ENCODE data around the gene AUH.

The AUH gene

DNA sequence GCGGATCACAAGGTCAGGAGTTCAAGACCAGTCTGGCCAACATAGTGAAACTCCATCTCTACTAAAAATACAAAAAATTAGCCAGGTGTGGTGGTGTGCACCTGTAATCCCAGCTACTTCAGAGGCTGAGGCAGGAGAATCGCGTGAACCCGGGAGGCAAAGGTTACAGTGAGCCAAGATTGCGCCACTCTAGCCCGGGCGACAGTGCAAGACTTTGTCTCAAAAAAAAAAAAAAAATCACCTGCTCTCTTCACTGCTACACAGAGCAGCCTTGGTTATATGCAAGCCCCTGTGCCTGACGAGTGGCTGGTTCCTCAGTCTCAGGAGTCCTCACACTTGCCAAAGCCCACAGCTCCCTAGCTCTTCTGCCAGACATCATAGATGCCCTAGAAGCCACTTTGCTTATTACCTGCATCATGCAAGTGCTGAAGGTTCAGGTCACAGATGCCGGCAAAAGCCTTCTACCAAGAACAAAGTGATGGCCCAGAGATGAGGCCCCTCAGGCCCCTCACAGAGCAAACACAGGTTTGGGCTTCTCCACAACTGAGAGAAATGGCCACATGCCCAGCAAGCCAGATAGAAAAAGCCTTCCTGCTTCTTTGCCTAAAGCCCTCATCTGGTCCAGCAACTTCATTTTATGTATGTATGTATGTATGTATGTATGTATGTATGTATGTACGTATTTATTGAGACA lies 176.4 kb downstream of the AUH start:
- no peak for DNase-seq

DNA sequence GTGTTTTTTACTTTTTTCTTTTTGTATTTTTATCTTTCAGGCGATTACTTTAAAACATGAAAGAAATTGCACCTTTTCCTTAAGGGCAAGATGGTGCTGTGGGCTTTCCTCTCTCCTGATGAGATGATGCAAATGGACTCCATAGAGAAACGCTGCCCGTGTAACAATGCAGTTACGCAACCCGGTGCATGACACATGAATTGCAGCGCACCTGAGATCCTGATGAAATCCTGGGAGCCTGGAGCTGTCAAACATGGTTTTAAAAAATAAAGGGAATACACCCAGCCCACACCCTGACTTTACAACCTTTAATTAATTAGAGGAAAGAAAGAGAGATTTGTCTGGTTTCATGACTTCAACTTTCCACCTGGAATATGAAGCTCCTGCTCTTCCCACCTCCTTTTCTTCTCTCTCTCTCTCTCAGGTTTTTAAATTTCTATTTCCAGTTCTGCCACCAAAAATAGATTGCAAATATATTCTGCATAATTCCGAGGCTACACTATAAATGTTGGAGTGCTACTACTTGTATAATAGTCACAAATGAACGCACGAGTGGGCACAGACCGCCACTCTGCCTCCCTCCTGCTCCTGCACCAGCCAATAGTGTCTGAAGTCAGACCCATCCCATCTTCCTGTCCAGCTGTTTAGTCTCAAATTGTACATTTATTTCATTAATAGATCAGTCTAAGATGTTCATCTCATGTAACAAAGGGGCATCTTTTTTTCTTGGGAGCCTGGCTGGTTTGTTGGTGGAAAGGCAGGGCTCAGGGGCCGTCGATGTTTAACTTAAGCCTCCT lies 179.1 kb downstream of the AUH start:
- no peak for DNase-seq

DNA sequence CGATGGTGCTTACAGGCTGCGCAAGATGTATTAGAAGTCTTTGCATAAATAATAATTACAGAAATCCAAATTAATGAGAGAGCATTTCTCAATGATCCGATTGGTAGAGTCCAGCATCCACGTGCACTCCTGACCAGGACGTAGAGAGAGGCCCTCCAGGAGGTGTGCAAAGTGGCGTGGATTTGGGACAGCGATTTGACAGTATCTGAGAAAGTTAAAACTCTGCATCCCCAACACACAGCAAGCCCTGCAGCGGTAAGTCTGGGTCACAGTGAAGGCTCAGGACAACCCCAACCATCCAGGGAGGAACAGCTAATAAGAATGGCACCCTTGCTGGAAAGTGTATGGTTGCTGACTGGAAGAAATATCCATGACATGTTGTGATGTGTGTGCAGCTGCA lies 180.2 kb downstream of the AUH start:
- DNase-seq, result no peak

DNA sequence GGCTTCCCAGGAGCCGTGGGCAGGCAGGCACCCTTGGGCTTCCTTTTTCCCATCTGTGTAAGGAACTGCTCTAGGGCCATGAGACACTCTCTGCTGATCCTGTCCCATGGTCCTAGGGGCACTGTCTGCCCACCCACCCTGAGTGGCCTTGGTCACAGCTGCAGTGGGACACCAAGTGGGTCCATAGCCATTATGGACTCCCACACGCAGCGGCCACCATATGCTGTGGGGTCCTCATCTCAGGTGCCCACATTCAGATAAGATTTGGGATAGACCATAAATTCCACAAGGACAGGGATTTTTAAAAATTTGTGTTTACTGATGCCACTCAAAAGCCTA lies 180.8 kb downstream of the AUH start:
- no peak for DNase-seq

DNA sequence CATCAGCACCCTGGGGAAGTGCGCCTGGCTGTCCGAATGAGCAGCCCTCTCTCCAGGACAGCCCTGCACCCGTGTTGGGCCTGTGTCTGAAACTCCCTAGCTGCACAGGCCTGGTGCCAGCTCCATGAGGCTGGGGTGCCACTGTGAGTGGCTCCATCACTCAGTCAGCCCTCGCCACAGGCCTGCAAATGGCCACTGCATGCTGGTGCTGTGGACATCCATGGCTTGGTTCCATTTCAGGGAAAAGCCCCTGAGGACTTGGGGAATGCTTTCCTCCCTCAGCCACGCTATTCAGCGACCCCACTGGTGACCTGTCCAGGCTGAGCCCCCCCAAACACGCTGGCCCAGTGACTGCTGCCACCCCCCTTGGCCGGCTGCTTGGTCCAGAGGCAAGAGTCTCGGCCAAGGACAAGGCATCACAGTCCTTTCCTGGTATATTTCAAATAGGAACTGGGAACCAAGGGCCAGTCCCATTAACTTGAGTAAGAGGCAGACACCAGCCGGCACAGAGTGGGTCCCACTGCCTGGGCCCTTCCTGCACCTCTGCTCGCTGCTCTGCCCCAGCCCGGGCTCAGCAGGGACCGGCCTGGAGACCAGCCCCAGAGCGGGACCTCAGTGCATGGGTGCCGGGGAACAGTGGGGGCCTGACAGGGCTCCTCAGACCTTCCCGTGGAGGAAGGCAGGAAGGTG lies 181.3 kb downstream of the AUH start:
- DNase-seq, result no peak

DNA sequence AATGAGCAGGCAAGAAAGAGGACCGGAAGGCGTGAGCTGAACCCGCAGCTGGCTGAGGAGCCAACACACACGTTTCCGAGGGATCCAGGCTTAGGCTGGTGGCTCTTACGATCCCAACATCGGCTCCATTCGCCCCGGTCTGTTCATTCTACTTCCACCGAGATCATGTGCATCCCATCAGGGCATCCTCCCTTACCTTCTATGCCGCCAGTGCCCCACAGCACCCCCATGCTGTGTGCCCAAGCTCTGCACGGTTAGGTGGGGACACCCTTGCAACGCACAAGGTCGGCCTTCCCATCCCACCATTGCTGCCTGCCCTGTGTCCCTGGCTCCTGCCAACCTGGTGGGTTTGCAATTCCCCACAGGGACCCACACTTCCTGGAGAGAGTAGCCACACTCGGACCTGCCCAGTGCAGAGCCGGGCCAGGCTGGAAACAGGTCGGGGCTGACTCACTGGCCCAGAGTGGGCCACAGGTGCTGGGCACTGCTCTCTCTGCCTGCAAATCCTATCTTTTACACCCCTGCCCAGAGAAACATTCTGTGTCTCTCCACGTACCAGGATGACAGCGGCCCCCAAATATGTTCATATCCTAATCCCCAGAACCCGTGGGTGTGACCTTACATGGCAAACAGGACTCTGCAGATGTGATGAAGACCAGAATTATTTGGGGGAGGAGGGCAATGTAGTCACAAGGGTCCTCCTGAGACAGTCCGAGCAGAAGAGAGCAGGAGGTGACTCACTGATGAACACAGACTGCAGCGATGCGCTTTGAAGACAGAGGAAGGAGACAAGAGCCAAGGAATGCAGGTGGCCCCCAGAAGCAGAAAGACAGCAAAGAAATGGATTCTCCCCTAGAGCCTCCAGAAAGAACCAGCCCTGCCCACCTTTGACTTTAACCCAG lies 182.2 kb downstream of the AUH start:
- no peak for DNase-seq

DNA sequence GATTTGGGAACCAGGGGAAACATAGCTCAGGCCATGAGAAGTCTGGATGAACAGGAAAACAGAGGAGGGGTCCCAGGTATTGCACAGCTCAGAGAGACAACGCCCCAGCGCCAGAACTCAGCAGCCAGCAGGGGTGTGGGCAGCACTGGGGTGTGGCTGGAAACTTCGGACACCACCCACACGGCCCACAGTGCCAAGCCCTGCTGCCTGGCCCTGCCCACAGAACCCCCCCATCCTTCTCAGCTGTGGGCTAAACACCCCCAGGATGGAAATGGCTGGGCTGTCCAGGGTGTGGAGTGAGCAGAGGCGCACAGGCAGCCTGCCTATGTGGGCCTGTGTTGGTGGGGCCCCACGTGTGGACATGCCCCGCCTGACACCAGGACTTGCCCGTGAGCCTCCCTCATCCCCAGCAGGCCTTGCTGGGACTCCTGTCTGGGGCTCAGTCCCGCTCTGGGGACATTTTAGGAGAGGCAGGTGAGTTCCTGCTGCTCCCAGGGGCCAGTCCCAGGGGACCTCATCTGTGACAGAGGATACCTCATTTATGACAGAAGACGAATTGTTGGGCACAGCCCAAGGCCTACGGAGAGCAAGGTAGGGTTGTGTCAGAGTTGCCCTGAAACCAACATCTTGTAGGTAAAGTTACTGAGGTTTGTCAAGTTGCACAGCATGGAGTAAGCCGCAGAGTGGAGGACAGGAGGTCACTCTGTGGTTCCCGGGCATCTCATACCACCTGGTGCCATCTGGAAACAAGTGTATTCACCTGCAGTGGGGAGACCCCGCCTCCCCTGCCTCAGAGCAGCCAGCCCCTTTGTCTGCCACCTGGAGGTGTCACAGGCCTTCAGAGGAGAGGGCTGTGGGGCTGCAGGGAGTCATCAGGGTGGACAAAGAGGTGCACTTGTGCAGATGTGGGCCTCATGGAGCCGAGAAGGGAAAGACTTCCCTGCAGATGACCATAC lies 183.2 kb downstream of the AUH start:
- no peak for DNase-seq

DNA sequence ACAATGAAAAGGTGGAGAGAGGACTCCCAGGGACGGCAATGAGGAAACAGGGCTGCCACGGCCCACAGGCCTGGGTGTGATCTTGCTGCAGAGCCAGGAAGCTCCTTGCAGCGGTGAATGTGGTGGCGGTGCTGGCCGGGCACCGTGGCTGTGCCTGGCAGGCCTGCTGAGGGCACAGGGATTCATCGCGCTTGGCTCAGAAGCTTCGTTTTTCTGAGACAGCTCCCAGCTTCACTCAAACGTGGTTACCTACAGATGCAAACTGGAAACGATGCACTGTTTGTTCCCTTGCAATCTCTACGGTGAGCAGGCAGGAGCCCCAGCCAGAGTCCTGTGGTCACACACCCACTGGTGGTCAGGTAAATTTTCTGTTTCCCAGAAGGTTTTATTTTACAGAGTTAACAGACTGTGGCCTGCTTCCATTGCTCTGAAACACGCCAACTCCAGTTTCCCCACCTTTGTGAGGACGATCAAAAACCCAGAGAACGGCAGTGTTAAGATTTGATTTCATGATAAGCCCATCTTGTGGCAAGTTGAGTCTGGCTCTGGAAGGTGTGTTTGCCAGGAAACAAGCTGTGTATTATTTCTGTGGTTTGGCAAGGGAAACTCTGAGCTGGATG lies 183.9 kb downstream of the AUH start:
- no peak for DNase-seq

DNA sequence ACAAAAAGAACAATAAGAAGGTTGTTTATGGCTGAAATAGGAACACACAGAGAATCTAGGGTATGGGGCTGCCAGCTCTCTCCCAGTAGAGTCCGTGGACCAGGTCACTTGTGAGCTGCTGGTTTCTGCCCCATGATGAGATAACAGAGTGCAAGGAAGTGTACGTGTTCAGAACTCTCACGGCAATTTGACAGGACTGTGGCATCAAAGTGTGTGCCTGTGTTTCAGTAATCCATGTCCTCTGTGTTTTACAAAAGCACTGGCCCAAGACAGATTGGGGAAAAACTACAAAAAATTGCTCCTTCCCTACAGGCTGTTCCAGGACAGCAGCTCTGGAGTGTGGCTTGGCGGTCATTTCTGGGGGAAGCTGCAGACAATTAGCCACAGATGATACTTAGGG lies 184.6 kb downstream of the AUH start:
- no peak for DNase-seq

DNA sequence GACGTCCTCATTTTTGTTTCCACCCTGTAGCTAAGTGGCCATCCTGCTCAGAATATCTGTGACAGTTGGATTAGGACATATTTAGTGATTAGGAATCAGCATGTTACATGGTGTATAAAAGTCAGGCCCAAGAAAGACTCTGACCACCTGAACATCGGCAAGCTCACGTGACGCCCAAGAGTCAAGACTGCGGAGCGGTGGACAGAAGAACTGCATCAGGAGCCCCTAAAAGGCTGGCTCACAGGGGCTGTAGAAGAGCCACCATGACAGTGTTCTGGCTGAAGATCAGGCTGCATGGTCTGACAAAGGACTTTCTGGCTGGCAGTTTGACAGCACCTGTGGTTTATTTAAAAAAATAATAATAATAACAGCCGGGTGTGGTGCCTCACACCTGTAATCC lies 185.3 kb downstream of the AUH start:
- no peak for DNase-seq

DNA sequence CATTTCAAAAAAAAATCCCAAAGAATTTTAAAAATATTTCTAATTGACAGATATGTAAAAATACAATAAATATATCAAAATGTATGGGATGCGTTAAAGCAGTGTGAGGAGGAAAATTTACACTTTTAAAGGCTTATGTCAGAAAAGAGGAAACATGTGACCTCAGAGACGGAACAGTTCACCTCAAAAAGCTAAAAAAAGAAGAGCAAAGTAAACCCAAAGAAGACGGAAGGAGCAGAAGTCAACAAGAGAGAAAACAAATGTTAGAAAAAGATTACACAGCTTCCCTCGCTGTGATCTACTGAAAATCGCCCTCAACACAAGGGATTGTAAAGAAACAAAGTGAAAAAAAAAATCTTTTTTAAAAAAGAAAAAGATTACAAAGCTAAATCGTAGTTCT lies 186.9 kb downstream of the AUH start:
- DNase-seq, result no peak

DNA sequence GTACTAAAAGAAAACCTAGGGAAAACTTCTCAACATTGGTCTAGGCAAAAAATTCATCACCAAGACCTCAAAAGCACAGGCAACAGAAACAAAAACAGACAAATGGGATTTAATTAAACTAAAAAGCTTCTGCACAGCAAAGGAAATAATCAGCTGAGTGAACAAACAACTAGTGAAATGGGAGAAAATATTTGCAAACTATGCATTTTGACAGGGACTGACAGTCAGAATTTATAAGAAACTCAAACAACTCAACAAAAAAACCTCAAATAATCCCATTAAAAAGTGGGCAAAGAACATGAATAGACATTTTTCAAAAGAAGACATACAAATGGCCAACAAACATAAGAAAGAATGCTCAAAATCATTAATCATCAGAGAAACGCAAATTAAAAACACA lies 189.4 kb downstream of the AUH start:
- no peak for DNase-seq

DNA sequence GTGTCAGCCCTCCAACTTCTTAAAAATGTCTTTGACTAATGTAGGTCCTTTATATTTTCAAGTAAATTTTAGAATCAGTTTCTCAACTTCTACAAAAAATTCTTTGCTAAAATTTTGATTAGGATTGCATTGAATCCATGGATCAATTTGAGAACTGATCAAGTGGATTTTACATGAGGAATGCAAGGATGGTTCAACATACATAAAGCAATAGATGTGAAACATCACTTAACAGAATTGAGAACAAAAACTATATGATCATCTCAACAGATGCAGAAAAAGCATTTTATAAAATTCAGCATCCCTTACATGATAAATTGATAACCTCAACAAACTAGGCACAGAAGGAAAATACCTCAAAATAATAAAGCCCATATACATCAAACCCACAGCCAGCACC lies 190.8 kb downstream of the AUH start:
- DNase-seq, result no peak

DNA sequence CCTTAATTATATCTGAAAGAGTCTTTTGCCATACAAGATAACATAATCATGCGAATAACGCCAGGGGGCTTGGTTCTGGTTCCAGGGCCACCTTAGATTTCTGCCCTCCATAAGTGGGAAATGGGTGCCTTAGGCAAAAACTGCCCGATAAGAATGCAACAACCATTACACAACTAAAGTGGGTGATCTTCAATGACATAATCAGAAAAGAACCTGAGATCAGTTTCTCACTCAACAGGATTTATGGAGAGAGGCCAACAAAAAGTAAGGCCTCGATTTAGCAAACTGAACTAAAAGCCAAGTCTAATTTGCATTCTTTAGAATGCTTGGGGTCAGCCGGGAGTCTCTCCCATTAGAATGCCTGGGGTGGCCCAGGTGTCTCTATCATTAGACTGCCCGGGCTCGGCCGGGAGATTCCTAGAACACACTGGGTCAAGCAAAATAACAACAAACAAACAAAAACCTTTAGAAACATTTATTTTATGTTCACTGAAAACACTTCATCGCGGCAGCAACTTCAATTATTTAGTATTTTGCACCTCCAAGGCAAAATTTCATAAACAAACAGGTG lies 194.8 kb downstream of the AUH start:
- DNase-seq, result no peak

DNA sequence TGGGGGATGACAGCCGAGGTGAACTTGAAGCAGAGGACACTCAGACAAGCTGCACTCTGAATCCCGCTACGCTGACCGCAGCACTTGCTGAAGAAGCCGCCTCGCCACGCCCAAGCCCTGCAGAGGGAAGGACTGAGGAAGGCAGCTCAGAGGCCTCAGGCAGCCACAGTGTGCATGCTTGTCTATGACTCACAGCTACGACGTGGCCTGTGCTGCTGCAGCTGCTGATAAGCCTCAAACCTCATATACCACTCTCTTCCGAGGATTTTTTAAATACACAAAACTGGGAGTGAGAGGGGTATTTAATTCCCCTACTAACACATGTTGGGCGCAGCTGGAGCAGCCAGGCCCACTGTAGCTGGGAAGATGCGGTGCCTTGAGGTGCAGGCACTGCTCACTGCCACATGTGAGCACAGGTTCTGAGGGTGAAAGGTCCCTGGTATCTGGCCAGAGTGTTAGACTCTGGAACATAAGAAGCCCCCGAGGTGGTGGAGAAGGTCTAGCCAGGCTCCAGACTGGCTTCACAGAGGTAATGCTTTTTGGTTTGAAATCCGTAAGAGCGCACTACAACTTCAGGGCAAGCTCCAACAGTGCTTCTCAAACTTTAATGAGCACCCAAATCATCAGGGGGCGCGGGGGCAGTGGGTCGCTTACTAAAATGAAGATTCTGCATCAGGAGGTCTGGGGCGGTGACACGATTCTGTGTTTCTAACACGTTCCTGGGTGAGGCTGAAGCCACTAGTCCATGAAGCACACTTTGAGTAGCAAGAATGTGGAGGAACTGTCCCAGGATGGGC lies 196.8 kb downstream of the AUH start:
- DNase-seq, result peak; percentile 44 to 53

Measured in activated CD4-positive, alpha-beta T cell treated with anti-CD3 and anti-CD28 coated beads, Interleukin-2, amount 50 U/mL, for 4 hours (primary cell).